Ureter (tissue), 1 donor: ENCODE results near the gene STOM. TPM values are rescaled to one million over a fixed set of nuclear protein-coding genes. Genes with fewer than 3 reads are reported as not detected.
"Not testable (repeated sequence)": the region's sequence is repeated elsewhere in the genome, so short reads cannot be mapped to it uniquely, and the experiment has no call there.

Experiments
- DNase-seq: peaks from one replicate; pipeline ENCODE4 v3.0.0-alpha.2; 2020; ENCODE audit warnings: low spot score
- total RNA-seq: library from RNA; stranded (reverse); gene quantifications from one replicate; pipeline ENCODE4 v1.2.4, GENCODE V29; 2023
- donor health status: DM: yes; HTN: yes; CAD: no.

The STOM gene
- total RNA-seq, 1 donor from 2014 or later: 191 TPM

DNA sequence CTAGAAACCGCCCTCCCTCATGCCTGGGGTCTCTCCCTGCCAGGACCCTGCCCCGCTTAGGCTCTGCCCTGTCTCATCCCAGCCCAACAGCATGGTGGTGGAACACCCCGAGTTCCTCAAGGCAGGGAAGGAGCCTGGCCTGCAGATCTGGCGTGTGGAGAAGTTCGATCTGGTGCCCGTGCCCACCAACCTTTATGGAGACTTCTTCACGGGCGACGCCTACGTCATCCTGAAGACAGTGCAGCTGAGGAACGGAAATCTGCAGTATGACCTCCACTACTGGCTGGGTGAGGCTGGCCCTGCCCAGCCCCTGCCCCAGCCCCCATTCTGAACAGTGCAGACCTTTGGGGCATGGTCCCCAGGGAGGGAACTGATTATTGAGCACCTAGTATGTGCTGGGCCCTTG is 68.2 kb downstream of the STOM start:
- DNase-seq: no peak

DNA sequence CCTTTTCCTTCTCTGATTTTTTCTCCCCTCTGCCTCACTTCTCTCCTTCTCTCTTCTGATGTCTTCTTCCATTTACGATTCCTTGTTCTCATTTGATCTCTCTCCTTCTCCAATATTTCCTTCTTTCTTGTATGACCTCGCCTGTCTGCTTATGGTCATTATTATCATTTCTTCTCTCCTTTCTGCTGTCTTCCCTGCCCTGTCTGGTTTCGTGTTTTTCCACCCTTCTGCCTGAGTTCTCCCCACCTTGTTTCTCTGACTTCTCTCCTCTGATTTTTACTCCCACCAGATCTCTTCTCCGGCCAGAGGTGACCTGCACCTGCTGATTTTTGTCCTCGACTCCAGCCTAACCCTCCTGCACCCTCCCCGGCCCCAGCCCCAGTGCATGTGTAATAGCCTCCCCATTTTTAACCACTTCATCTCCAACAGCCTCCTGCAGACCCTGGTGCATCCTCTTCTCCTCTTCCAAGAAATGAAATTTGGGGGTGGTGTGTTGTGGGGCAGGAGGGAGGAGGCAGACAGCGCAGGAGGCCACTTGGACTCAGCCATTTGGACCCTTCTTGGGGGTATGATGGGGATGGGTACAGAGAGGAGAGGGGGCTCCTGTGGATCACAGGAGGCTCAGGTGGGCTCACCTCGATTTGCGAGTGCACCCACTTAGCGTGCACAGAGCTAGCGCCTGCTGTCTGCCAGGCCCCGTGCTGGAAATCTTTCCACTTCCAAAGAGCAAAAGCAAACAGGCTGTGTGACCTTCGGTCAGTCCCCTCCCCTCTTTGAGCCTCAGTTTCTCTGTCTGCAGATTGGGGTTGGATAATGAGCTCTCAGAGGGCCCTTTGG is 69.5 kb downstream of the STOM start:
- no peak for DNase-seq

DNA sequence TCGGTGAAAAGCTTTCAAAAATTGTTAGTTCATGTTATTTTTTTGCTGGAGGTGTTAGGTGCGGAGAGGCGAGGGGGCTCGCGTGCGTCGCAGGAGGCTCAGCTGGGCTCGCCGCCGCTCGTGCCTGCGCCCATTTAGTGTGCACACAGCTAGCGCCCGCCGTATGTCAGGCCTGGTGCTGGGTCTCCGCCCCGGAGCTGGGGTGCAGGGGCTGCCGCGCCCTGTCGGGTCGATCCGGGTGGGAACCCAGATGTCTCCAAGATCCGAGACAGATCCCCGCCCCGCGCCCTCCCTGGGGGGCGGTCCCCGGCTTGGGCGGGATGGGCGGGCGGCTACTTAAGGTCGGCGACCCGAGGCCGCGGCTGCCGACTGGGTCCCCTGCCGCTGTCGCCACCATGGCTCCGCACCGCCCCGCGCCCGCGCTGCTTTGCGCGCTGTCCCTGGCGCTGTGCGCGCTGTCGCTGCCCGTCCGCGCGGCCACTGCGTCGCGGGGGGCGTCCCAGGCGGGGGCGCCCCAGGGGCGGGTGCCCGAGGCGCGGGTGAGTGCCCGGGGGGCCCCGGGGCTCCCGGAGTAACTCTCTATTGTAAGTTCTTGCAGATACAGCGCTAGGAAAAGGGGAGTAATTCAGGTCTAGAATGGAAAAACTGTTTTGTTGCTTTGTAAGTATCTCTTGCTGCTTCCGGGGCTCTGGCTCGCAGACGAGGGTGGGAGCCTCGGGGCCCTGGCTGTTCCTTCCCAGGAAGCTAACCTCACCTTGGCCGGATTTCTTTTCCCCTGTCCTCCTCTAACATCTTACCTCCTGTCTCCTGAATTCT is 70.4 kb downstream of the STOM start:
- DNase-seq: no peak

DNA sequence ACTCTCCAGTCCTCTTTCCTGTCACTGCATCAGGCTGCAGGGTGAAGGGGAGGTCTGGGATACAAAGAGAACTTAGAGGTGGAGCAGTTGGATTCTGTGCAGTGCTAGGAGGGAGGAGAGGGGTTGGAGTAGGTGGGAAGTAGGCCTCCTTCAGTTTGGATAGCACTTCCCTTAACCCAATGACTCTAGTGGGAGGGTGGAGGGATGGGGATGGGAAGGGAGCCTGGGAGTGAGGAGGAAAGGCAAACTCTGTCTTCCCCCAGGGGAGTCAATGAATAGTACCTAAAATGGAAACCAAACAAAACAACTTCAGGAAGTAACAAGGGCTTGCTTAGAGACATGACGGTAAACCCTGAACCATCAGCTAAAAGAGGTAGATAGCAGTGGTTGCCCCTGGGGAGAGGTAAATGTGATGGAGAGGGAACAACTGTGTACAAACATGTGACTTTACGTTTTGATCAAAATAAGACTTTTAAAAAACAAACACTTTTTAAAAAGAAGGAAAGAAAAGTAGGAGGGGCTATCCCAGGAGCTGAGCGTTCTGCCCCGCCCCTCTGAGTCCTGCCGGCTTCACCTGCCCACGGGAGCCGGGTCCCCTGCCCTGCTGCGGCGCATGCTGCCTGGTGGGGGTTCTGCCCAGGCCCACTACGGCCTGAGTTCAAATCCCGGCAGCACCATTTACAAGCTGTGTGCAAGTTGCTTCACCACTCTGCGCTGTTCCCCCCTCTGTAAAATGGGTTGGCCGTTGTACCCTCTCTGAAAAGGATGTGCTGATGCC is 71.2 kb downstream of the STOM start:
- DNase-seq: no peak

DNA sequence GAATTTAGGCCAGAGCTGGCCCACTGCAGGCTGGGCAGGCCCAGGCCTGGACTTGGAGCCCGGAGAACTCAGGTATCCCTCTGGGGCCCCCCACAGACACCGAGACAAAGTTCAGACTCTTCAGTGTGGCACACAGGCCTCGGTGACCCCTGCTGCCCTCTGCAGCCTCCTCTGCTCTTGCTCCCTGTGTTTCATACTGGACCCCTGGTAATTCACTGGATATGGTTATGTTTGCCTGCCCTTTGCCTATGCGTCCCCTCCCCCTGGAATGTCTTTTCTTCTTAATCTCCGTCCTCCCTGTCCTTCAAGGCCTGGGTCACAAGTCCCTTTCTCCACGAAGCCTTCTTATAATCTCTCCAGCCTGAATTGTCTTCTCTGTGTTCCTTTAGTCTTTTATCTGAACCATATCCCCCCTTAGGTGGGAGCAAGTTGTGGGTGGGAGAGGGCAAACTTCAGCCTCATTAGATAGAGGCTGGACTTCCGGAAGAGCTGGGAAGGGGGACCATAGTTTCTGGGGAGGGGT is 72.0 kb downstream of the STOM start:
- no peak for DNase-seq

DNA sequence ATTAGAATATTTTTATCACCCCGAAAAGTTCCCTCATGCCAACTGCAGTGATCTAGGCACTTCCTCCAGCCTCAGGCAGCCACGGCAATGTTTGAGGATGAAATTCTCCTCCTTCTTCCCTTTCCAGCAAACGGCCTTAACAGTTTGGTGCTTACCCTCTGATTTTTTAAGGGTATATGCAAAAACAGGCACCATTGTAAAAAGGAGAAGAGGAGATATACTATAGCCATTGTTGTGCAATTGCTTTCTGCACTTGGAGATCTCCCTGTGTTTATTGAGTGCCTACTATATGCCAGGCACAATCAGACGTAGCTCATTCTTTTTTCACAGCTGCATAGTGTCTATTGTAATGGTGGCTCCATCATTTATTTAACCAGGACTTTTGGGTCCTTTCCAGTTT is 72.7 kb downstream of the STOM start:
- DNase-seq: no peak

DNA sequence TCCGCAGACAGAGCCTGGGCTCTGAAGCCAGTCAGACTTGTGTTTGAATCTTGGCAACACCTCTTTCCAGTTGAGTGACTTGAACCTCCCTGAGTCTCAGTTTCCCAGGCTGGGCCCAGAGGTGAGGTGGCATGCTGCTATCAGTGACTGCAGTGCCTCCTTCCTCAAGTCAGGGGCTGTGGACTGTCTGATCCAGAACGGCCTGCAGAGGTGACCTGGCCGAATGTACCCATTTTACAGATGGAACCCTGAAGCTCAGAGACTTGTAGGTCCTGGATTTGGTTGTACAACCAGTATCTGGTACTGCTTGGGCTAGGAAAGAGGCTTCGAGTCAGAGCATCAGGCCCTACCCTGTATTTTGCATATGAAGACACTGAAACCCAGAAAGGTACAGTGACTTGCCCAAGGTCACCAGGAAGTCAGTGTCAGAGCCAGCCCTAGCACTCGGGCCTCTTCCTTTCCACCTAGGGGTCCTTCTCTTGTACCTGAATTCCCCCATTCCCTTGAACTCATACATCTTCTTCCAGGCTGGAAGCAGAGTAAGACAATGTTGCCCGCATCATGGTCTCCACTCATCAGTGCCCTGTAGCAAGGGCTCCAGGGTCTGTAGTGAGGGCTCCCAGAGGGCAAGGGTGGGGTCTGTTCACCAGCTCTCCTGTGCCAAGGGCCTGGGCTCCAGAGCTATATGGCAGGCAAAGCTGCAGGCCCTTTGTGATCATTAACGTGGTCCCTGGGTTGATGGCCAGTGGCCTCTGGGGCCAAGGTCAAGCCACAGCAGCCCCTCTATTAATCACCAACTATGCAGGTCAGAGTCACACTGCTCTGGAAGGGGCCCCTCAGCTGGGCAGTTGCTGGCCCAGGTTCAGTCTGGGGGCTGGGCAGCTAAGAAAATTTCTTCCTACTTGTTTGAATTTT is 73.6 kb downstream of the STOM start:
- DNase-seq: no peak

DNA sequence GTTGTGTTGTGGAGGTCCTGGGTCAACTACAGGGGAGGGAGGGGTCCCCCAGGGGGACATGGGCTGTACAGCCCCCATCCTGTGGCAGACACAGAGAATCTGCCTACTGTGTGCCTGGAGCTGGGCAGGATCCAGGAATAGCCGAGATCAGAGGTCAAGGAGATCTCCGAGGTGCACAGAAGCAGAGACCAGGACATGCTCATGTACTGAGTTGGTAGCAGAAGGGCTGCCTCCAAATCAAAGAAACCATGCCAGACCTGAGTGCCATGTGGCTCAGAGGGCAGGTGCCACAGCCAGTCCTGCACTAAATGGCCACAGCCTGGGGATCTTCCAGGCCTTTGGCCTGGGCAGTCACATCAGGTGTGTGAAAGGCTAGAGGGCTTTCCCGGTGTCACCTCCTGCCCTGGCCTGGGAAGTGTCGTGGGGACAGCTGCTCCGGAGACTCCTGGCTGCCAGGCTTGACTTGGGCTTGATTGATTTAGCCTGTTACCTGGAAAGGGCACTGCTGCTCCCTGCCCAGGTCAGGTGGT is 74.3 kb downstream of the STOM start:
- DNase-seq: no peak

DNA sequence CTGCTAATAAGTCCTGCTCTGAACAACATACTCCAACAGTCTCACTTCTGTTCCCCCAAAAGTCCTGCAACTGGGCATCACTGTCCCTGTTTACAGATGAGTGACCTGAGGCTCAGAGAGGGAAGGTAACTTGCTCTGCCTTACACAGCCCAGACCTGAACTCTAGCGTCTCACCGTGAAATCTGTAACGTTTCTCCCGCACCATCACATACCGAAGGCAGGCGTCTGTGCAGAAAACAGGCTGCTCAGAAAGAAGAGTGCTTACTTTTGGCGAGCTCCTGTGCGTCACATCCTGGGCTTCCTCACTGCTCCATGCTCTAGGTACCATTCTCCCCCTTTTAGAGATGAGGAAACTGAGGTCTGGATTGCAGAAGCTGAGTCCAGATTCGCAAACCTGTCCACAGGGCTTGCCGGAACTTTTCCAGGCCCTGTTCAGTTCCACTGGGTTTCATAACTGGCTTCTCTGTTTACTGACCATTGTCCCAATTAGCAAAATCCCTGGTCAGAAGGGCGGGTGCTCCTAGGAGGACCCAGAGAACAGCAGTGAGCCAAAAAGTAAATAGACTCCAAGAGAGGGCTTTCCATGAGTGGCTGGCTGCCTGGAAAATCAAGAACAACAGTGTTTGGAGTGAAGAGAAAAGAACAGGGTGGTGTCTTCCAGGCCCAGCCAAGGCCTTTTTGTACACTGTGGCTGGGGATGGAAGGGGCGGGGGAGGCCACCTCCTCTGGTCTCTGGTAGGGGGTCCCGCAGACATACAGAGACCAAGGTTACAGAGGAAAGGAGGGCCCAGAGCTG is 75.0 kb downstream of the STOM start:
- DNase-seq: no peak

DNA sequence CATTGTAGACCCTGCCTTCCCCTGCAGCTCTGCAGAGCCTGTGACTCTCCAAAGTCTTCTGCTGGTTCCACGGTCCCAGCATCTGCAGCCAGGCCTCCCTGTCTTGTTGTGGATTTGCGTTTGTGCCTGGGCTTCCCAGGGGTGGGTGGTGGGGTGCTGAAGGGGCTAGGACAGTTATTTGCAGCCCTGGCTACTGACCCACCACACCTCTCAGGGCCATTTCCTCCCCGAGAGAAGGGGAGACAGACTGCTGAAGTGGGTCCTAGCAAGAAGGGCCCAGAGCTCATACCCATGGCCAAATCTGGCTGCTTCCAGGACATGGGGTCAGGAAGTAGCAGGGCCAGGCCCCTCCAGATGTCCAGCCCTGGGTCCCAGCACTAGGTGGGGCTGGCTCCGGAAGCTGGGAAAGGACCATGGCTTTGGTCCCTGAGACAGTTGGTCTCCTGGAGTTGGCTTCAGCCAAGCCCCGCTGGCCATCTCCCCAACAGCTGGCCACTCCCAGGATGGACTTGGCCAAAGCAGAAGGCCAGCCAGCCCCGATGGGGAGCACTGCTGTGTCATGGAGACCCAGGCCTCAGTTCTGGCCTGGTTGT is 75.8 kb downstream of the STOM start:
- no peak for DNase-seq

DNA sequence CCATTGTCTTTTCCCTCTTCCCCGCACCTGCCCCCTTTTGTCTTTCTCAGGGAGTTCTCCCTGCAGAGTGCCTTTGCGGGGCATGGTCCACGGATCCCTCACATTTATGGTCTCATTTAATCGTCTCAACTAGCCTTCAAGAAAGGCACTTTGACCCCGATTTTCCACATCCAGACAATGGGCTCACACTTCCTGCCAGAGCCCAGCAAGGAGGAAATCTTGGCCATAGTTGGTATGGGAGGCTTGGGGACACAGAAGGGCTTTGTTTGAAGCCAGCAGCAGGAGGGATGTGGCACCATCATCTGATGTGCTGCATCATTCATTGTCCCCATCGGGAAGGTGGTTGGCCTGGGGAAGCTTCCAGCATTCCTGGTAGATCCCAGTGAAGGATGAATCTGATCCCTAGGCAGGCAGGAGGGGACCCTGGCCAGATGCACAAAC is 77.2 kb downstream of the STOM start:
- no peak for DNase-seq

DNA sequence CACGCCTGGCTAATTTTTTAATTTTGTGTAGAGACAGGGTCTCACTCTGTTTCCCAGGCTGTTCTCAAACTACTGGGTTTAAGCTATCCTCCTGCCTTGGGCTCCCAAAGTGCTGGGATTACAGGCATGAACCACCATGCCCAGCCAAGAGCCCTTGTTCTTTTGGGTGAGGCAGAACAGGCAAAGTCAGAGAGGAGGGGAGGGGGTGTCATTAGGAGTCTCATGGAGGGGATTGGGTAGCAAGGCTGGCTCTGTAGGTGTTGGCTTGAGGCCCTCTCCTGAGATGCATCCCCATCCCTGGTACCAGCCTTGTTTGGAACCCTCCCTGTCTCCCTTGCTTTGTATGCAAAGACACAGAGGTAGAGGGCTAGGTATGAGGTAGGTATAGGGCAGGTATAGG is 78.0 kb downstream of the STOM start:
- no peak for DNase-seq

DNA sequence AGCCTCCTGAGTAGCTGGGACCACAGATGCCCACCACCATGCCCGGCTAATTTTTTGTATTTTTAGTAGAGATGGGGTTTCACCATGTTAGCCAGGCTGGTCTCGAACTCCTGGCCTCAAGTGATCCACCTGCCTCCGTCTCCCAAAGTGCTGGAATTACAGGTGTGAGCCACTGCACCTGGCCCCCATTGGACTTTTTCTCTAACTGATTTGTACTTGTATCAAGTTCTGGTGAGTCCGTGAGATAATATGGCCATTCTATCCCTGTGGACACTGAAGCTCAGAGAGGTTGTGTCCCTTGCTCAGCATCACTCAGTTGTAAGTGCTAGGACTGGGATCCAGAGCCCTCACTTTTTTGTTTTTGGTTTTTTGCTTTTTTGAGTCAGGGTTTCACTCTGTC is 78.5 kb downstream of the STOM start:
- not testable (repeated sequence) for DNase-seq

DNA sequence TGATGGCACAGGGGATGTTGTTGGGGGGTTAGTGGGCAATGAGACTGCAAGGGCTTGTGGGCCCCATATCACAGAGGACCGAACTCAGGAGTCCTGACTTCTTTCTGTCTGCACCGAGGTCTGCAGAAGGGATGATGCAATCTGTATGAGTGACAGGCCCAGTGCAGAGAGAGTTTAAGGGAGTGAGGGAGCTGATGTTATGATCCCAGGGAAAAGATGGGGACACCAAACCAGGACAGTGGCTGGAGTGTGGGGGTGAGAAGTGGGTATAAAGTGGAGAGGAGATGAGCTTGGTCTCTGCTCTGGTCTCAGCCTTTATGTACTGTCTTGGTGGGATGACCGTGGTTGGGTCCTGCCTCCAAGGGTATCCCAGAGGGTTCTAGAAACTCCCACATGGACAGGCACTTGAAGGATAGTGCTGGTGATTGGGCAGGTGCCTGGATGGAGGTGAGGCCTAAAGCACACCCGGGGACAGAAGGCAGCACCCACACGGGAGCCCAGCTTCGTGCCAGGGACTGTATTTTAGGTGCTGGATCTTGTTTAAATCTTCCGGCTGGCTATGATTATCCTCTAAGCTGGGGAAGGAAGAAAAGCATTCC is 80.2 kb downstream of the STOM start:
- no peak for DNase-seq

DNA sequence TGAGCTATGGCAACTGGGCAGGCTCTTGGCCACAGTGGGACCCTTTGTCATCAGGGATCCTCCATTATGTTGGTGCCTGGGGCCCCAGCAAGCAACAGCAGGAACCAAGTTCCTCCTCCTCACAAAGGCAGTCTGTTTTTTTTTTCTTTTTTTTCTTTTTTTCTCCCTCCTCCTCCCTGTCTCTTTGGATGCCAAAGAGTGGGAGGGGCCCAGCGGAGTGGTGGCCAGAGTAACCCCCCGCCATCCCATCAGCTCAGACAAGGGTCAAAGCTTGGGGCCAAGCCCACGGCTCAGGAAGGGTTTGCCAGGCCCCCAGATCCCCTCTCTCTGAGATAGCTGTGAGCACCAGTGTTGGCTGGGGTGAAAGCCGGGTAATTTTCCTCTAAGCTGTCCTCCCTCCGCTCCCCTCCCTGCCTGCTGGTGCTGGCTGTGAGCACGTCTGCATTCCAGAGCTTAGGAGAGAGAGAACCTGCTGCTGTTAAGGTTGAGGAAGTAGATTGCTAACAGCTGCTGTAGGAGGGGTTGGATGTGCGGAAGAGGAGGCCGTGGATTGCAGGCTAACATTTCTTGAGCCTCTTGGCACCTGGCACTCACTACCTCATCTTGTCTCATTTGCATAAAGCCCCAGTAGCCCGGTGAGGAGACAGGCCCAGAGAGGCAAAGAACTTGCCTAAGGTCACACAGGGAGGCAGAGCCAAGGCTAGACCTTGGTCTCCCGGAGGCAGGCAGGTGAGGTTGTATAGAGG is 80.9 kb downstream of the STOM start:
- peak; percentile 82 for DNase-seq
